MM.1S (cell line): ENCODE data around the gene RPS6KA2.

Experiments
- DNase-seq: peaks from one replicate; pipeline ENCODE4 v3.0.0-alpha.2; 2015
- H2AFZ ChIP-seq: fragments of 300-600 bp; sonication (generic); 2 replicates; pipeline ENCODE4 v1.6.0; 2016; ENCODE audit warnings: antibody characterized with exemption, low read length
- H3F3A ChIP-seq: fragments of 300-600 bp; sonication (generic); 2 replicates; pipeline ENCODE4 v1.6.1; 2016; ENCODE audit warnings: mild to moderate bottlenecking, antibody characterized with exemption, low read length, moderate library complexity, mixed read lengths; ENCODE audit not compliant: insufficient read depth
- H3K27ac ChIP-seq: fragments of 300-600 bp; sonication (generic); 2 replicates; pipeline ENCODE4 v1.5.1; 2016; ENCODE audit warnings: mild to moderate bottlenecking, low read length
- H3K27me3 ChIP-seq: fragments of 300-600 bp; sonication (generic); replicated peaks from 2 replicates; pipeline ENCODE4 v1.6.0; 2016; ENCODE audit warnings: low read length; ENCODE audit not compliant: insufficient read depth
- H3K36me3 ChIP-seq: fragments of 300-600 bp; sonication (generic); replicated peaks from 2 replicates; pipeline ENCODE4 v1.6.1; 2016; ENCODE audit warnings: mild to moderate bottlenecking, low read length, mixed read lengths; ENCODE audit not compliant: insufficient read depth
- H3K4me1 ChIP-seq: fragments of 300-600 bp; sonication (generic); 2 replicates; pipeline ENCODE4 v1.6.1; 2016; ENCODE audit warnings: low read length, mixed read lengths
- H3K4me2 ChIP-seq: fragments of 300-600 bp; sonication (generic); 2 replicates; pipeline ENCODE4 v1.6.0; 2016; ENCODE audit warnings: low read depth, low read length
- H3K4me3 ChIP-seq: fragments of 300-600 bp; sonication (generic); 2 replicates; pipeline ENCODE4 v1.5.1; 2016; ENCODE audit warnings: low read length, mixed read lengths
- H3K79me2 ChIP-seq: fragments of 300-600 bp; sonication (generic); 2 replicates; pipeline ENCODE4 v1.6.1; 2016; ENCODE audit warnings: mixed run types, low read length, mixed read lengths
- H3K9ac ChIP-seq: fragments of 300-600 bp; sonication (generic); 2 replicates; pipeline ENCODE4 v1.6.1; 2016; ENCODE audit warnings: low read length, mixed read lengths
- H3K9me2 ChIP-seq: fragments of 300-600 bp; sonication (generic); replicated peaks from 2 replicates; pipeline ENCODE4 v1.6.1; 2016; ENCODE audit warnings: mild to moderate bottlenecking, low read length, mixed read lengths; ENCODE audit not compliant: insufficient read depth
- H3K9me3 ChIP-seq: fragments of 300-600 bp; sonication (generic); replicated peaks from 2 replicates; pipeline ENCODE4 v1.6.1; 2016; ENCODE audit warnings: mild to moderate bottlenecking, low read length, mixed read lengths; ENCODE audit not compliant: insufficient read depth
- H4K20me1 ChIP-seq: fragments of 300-600 bp; sonication (generic); 2 replicates; pipeline ENCODE4 v1.6.1; 2016; ENCODE audit warnings: mild to moderate bottlenecking, low read length, moderate library complexity, mixed read lengths; ENCODE audit not compliant: insufficient read depth
- CTCF ChIP-seq: fragments of 300-600 bp; sonication (generic); IDR thresholded peaks from 2 replicates; pipeline ENCODE4 v1.5.1; 2016; ENCODE audit warnings: antibody characterized with exemption, low read length, mixed read lengths
- EZH2 ChIP-seq: fragments of 300-600 bp; sonication (generic); optimal IDR thresholded peaks from 2 replicates; pipeline ENCODE3; 2017; ENCODE audit warnings: low read depth, mild to moderate bottlenecking, antibody characterized with exemption, low read length, mixed read lengths
- EZH2phosphoT487 ChIP-seq: fragments of 300-600 bp; sonication (generic); IDR thresholded peaks from 2 replicates; pipeline ENCODE4 v1.6.1; 2018; ENCODE audit warnings: antibody characterized with exemption, low read length

RPS6KA2 gene

GRCh38 chr6:166543603-166544295 is 83.3 kb downstream of the RPS6KA2 start:
- H3K9me2 ChIP-seq = no peaks in the 10 kb centered on the region
- no peak for TF ChIP-seq EZH2
- no peak for TF ChIP-seq CTCF
- no peak for TF ChIP-seq EZH2phosphoT487
- H3K79me2 ChIP-seq = no peaks in the 10 kb centered on the region
- no peaks in the 10 kb centered on the region for H3F3A ChIP-seq
- H3K9me3 ChIP-seq = no peaks in the 10 kb centered on the region
- H3K4me1 ChIP-seq = no peaks in the 10 kb centered on the region
- H3K4me3 ChIP-seq = no peak overlapping the region
- H3K27me3 ChIP-seq = no peaks in the 10 kb centered on the region
- no peaks in the 10 kb centered on the region for H4K20me1 ChIP-seq
- H3K27ac ChIP-seq = no peak overlapping the region
- DNase-seq = no peak
- no peak overlapping the region for H3K9ac ChIP-seq
- H3K36me3 ChIP-seq = no peaks in the 10 kb centered on the region
- no peak overlapping the region for H3K4me2 ChIP-seq
- H2AFZ ChIP-seq = no peak overlapping the region

GRCh38 chr6:166542580-166542912 is 84.5 kb downstream of the RPS6KA2 start:
- H3K27ac ChIP-seq = no peak overlapping the region
- no peak overlapping the region for H2AFZ ChIP-seq
- H3K27me3 ChIP-seq = no peaks in the 10 kb centered on the region
- H3K4me1 ChIP-seq = no peaks in the 10 kb centered on the region
- no peaks in the 10 kb centered on the region for H3F3A ChIP-seq
- H3K79me2 ChIP-seq = no peaks in the 10 kb centered on the region
- H4K20me1 ChIP-seq = no peaks in the 10 kb centered on the region
- no peak overlapping the region for H3K4me3 ChIP-seq
- H3K9ac ChIP-seq = no peak overlapping the region
- TF ChIP-seq EZH2phosphoT487 = no peak
- no peak for TF ChIP-seq EZH2
- TF ChIP-seq CTCF = no peak
- no peak overlapping the region for H3K4me2 ChIP-seq
- DNase-seq = no peak
- H3K9me3 ChIP-seq = no peaks in the 10 kb centered on the region
- no peaks in the 10 kb centered on the region for H3K9me2 ChIP-seq
- H3K36me3 ChIP-seq = no peaks in the 10 kb centered on the region

GRCh38 chr6:166541876-166542579 is 85.0 kb downstream of the RPS6KA2 start:
- Histone ChIP-seq H3K9ac (no peak overlapping the region), H3K9me3 (no peaks in the 10 kb centered on the region), H3K4me1 (no peaks in the 10 kb centered on the region), H2AFZ (no peak overlapping the region), H3K79me2 (no peaks in the 10 kb centered on the region), H3K4me3 (no peak overlapping the region), H3K36me3 (no peaks in the 10 kb centered on the region), H4K20me1 (no peaks in the 10 kb centered on the region), H3F3A (no peaks in the 10 kb centered on the region), H3K4me2 (no peak overlapping the region), H3K27ac (no peak overlapping the region), H3K27me3 (no peaks in the 10 kb centered on the region), H3K9me2 (no peaks in the 10 kb centered on the region)
- no peak for DNase-seq
- TF ChIP-seq EZH2phosphoT487 (no peak), CTCF (no peak), EZH2 (no peak)
